HepG2 (cell line): ENCODE results near the gene COL27A1.

Experiments used
- CSRNP1 ChIP-seq: sonication (generic); formaldehyde crosslinking; IDR thresholded peaks from 2 replicates; pipeline ENCODE4 v1.8.1; 2023; ENCODE audit warnings: mild to moderate bottlenecking, missing genetic modification reagents
- EZH2 ChIP-seq: conservative IDR thresholded peaks from 2 replicates; pipeline ENCODE4 v1.6.1; 2012; ENCODE audit warnings: mild to moderate bottlenecking, low read depth, low read length, moderate library complexity
- HIVEP1 ChIP-seq: sonication (generic); formaldehyde crosslinking; IDR thresholded peaks from 2 replicates; pipeline ENCODE4 v1.4.0; 2020; ENCODE audit warnings: mild to moderate bottlenecking, missing genetic modification reagents
- RORA ChIP-seq: sonication (generic); formaldehyde crosslinking; IDR thresholded peaks from 2 replicates; pipeline ENCODE4 v1.5.0; 2020; ENCODE audit warnings: mild to moderate bottlenecking, missing genetic modification reagents, moderate library complexity
- SRSF9 ChIP-seq: fragments of 200-400 bp; formaldehyde crosslinking; IDR thresholded peaks from 2 replicates; pipeline ENCODE4 v1.6.1; 2018; ENCODE audit warnings: borderline replicate concordance, mild to moderate bottlenecking, low read depth, low read length; ENCODE audit not compliant: insufficient read depth, poor library complexity, severe bottlenecking
- ZNF121 ChIP-seq: sonication (generic); formaldehyde crosslinking; IDR thresholded peaks from 2 replicates; pipeline ENCODE4 v1.5.0; 2020; ENCODE audit warnings: mild to moderate bottlenecking, missing genetic modification reagents
- ZNF616 ChIP-seq: sonication (generic); formaldehyde crosslinking; IDR thresholded peaks from 2 replicates; pipeline ENCODE4 v1.5.0; 2020; ENCODE audit warnings: low read depth, mild to moderate bottlenecking, missing genetic modification reagents
- TF ChIP-seq, protein P1 (sequence below): IDR thresholded peaks from 2 replicates; pipeline ENCODE4 v1.6.1; 2016

DNA sequence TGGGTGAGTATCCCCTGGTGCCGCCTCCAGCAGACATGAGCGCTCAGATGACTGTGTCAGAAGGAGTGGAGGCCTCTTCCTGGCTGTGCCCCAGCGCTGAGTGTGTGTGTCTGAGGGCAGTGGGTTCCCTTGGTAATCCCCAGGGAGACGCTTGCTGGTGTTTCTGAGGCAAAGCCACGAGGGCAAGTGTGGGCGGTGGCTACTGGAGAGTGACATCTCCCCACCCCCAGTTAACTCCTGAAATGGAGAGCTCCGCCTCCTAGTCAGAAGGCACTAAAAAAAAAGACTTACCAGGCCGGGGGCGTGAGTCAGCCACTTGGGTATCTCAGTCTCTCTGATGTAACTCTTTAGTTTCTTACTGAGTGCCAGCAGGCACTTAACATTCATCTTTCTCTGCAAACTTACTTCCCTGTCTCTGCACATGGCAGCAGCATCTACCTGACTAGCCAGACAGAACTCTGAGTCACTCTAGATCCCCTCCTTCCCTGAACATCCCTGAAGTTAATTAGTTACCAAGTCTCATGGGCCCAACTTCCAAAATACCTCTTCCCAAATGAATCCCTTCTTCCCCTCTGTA is 193.7 kb downstream of the COL27A1 start:
- TF ChIP-seq ZNF616 (CRISPR knock-in tag), result no peak
- TF ChIP-seq CSRNP1, result no peak
- no peak for TF ChIP-seq ZNF121
- no peak for TF ChIP-seq RORA (CRISPR knock-in tag)
- no peak for TF ChIP-seq SRSF9
- TF ChIP-seq, protein P1, sequence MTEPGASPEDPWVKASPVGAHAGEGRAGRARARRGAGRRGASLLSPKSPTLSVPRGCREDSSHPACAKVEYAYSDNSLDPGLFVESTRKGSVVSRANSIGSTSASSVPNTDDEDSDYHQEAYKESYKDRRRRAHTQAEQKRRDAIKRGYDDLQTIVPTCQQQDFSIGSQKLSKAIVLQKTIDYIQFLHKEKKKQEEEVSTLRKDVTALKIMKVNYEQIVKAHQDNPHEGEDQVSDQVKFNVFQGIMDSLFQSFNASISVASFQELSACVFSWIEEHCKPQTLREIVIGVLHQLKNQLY (CRISPR knock-in tag), result no peak
- no peak for TF ChIP-seq EZH2
- TF ChIP-seq HIVEP1 (CRISPR knock-in tag), result no peak
